HTERT RPE-1 (cell line): ENCODE results near the gene HMGCLL1.

Experiments used
- in situ Hi-C: fragments of 300-500 bp; cut with MboI; formaldehyde crosslinking; loops from 4 replicates; pipeline ENCODE4 v1.14.3; 2020; ENCODE audit warnings: low sequenced_read_pairs

HMGCLL1 gene

DNA sequence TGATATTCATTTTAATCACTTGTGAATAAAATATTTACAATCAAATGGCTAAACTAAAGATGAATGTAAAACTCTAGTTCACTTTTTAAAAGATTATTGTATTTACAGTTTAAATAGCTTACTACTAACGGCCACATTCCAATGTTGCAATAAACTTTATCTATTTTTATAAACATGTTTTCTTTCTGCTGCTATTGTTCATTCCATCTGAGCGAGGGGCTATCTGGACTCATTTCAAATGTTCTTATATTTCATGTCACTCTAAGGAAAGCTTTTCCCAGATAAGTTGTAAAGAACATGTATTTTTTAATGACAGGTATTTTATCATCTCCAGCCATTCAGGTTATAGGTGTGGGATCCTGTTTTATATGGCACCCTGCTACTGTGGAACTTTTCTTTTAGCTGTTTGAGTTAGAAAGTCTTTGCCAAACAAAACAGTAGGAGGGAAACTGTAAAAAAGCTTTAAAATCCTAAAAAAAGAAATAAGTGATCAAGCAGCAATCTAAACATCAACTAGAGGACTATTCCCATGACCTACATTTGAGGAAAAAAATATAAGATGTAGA, 42.5 kb downstream of the HMGCLL1 start:
- in situ Hi-C loops = no loop called here

DNA sequence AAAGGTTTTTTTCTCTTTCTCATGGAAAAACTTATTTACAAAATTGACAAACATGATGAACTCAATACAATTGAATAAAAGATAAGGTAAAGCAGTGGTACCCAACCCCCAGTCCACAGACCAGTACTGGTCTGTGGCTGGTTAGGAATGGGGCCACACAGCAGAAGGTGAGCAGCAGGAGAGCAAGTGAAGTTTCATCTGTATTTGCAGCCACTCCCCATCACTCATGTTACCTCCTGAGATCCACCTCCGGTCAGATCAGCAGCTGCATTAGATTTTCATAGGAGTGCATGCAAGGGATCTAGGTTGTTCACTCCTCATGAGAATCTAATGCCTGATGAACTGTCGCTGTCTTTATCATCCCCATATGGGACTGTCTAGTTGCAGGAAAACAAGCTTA, 47.5 kb downstream of the HMGCLL1 start:
- in situ Hi-C loops = no loop called here

DNA sequence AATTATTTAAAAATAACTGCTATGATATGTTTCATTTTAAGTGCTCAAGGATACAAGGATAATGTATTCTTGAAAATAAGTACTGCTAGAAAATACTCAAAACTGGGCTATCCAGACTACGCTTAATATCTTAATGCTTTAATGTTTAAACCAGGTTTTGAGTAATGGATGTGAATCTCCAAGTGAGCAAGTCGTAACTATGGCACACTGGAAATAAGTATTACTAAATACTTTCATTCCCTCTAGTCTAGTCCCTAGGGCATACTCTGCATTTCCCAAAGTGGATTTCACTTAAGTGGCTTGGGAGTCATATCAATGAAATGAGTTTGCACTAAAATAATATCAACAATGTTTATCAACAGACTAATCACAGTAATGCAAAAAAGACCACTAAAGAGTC, 48.1 kb downstream of the HMGCLL1 start:
- in situ Hi-C loops = no loop called here

- in situ Hi-C loops = no loop called here
Observed at GRCh38 chr6:55528624-55529023, 50.4 kb downstream of the HMGCLL1 start.

GRCh38 chr6:55524441-55524840, 54.6 kb downstream of the HMGCLL1 start:
- in situ Hi-C loops = no loop called here

DNA sequence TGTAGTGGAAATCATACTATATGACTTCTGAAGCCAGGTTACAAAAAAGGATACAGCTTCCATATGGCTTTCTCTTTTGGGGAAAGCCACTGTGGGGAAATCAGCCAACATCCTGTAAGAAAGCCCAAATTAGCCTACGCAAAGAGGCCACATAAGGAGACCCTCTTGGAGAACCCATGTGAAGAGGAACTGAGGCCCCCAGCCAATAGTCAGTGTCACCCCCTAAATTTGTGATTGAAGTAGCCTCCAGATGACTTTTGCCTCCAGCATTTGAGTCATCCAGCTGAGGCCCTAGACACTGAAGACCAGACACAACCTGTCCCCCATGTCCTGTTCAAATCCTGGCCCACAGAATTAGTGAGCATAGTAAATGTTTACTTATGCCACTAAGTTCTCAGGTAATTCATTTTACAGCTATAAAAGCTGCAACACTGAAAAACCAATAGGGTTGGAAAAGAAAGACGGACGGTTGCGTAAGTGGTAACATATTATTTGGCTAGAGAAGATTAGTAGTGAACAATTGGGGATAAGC, 60.4 kb downstream of the HMGCLL1 start:
- in situ Hi-C loops = no loop called here

- in situ Hi-C loops = no loop called here
Observed at GRCh38 chr6:55516736-55517135, 62.3 kb downstream of the HMGCLL1 start.

DNA sequence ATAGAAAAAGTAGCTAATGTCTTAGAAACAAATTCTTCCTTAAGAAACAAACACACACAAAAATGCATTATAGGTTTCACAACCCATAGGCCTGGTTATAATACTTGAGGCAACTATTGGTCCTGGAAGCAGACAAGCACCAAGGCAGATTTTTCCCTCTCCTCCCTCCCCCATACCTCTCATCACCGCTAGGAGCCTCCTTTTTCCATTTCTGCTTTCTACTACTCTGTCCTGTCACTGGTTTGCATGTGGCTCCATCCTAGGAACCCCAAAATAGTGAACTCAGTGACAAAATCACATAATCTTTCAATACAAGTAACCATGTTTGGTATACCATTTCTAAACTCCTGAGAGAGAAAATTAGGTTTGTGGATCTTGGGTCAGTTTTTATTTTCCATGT, 66.1 kb downstream of the HMGCLL1 start:
- in situ Hi-C loops = no loop called here

- in situ Hi-C loops = no loop called here
Observed at GRCh38 chr6:55511122-55511800, 67.7 kb downstream of the HMGCLL1 start.

- in situ Hi-C loops = no loop called here
Observed at GRCh38 chr6:55499591-55499990, 79.4 kb downstream of the HMGCLL1 start.

- in situ Hi-C loops = no loop called here
Observed at GRCh38 chr6:55497694-55498093, 81.3 kb downstream of the HMGCLL1 start.

- in situ Hi-C loops = no loop called here
Observed at GRCh38 chr6:55496201-55496600, 82.8 kb downstream of the HMGCLL1 start.

- in situ Hi-C loops = no loop called here
Observed at GRCh38 chr6:55495277-55495676, 83.7 kb downstream of the HMGCLL1 start.

DNA sequence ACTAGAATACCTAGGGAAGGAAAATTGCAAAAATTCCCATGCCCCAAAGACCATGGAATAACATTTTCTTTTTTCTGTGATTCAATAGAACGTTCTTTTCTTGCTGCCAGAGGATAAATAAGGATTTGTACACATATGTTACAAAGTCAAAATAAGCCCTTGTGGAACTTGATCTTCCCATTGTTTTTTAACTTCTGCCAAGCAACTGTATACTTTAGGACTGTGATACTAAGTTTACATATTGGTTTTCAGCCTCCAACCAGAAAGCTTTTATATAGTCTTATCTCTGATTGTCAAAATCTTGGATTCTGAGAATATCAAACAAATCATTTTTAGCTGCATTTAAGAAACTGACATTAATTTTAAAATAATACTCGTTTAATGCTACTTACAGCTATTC, 84.6 kb downstream of the HMGCLL1 start:
- in situ Hi-C loops = no loop called here

DNA sequence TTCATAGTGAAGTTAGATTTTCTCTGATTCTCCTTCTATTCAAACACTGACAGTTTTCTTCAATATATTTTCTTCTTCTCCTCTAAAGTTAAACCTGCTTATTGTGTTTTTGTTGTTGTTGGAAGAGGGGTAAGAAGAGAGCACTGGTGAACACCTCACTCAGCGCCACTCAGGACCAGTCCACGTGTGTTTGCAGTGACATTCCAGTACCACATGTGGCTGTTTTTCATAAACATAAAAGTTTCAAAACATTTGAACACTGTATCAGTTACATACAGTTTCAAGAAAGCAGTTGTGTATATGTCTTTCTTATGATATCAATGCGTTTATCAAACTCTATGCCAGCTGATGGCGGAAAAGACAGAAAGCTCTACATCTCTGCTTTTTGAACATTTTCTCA, 86.7 kb downstream of the HMGCLL1 start:
- in situ Hi-C loops = no loop called here

- in situ Hi-C loops = no loop called here
Observed at GRCh38 chr6:55490871-55491270, 88.1 kb downstream of the HMGCLL1 start.

GRCh38 chr6:55474382-55474781, 104.6 kb downstream of the HMGCLL1 start:
- in situ Hi-C loops = no loop called here

GRCh38 chr6:55473722-55474121, 105.3 kb downstream of the HMGCLL1 start:
- in situ Hi-C loops = no loop called here

GRCh38 chr6:55469951-55470366, 109.0 kb downstream of the HMGCLL1 start:
- in situ Hi-C loops = no loop called here

- in situ Hi-C loops = no loop called here
Observed at GRCh38 chr6:55456016-55456415, 123.0 kb downstream of the HMGCLL1 start.

- in situ Hi-C loops = no loop called here
Observed at GRCh38 chr6:55450005-55450404, 129.0 kb downstream of the HMGCLL1 start.

DNA sequence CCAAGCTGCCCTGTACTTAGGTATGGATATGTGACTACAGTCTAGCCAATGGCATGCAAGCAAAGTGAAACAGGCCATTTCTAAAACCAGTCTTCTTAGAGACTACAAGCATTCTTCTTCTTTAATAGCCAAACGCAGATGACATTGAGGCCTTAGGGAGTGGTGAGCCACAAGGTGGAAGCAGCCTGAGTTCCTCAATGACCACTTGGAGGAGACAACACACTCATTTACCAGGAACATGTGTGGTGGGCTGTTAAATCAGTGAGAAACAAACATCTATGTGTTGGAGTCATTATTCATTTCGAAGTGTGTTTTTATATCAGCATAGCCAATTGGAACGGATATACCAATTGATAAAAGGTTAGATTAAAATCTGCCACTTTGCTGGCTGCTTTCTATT, 129.8 kb downstream of the HMGCLL1 start:
- in situ Hi-C loops = no loop called here

DNA sequence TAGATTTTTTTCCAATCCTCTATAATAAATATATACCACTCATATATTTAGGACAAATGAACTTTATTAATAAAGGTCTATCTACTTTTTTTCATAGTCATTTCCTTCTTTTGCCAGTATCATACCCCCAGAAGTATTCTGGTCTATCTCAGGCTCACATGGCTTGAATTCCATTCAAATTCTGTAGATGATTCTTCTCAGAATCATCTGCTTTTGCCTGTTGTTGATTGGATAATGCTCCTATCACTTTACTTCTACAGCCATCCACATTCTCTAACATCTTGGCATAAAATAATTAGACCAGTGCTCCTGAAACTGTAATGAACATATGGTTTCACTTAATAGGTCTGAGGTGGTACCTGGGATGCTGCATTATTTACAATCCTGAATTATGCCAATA, 130.5 kb downstream of the HMGCLL1 start:
- in situ Hi-C loops = no loop called here
